H1 (cell line): ENCODE data around the gene FKBP8. TPM values are rescaled to one million over a fixed set of nuclear protein-coding genes. Genes with fewer than 3 reads are reported as not detected.

ENCODE experiments used
- CTCF ChIA-PET: fragments of 300-600 bp; sonication (Branson Sonifier 250); formaldehyde crosslinking; loops from one replicate; lab custom pipeline; 2021; ENCODE audit not compliant: partially characterized antibody; lab: Charles Lee
- POLR2A ChIA-PET: fragments of 300-600 bp; sonication (Branson Sonifier 250); formaldehyde crosslinking; loops from one replicate; lab custom pipeline; 2021; ENCODE audit warnings: inconsistent platforms; ENCODE audit not compliant: partially characterized antibody; lab: Charles Lee
- DNase-seq, 2 experiments: peaks; one replicate each; pipeline versions ENCODE4 v3.0.0 to v3.0.0-alpha.2; 2010 to 2022; ENCODE audit warnings: low spot score in 2 of 2, low read depth in 1 of 2, mixed read lengths in 1 of 2
- FAIRE-seq: peaks from 2 replicates; lab custom pipeline; 2011; peaks lifted over from hg19 to GRCh38; lab: Jason Lieb, UNC
- H2AFZ ChIP-seq: 2 replicates; pipeline ENCODE4 v1.8.1; 2012; ENCODE audit warnings: low read length, inconsistent platforms
- H2AK5ac ChIP-seq: 2 replicates; pipeline ENCODE4 v1.6.1; 2013; ENCODE audit warnings: low read depth, low read length
- H2BK120ac ChIP-seq: replicated peaks from 2 replicates; pipeline ENCODE3; 2013; ENCODE audit warnings: low read depth, low read length, inconsistent platforms
- H2BK12ac ChIP-seq: 2 replicates; pipeline ENCODE4 v1.6.1; 2013; ENCODE audit warnings: low read depth, low read length
- H2BK15ac ChIP-seq: 2 replicates; pipeline ENCODE4 v1.6.1; 2013; ENCODE audit warnings: low read length
- H2BK20ac ChIP-seq: 2 replicates; pipeline ENCODE4 v1.6.1; 2013; ENCODE audit warnings: low read length
- H2BK5ac ChIP-seq: 2 replicates; pipeline ENCODE4 v1.6.1; 2013; ENCODE audit warnings: low read depth, low read length
- H3K14ac ChIP-seq: 2 replicates; pipeline ENCODE4 v1.6.1; 2013; ENCODE audit warnings: inconsistent platforms; ENCODE audit not compliant: insufficient read length
- H3K18ac ChIP-seq: 2 replicates; pipeline ENCODE4 v1.6.1; 2013; ENCODE audit warnings: low read length; ENCODE audit errors: extremely low read depth
- H3K23ac ChIP-seq: 2 replicates; pipeline ENCODE4 v1.6.1; 2013; ENCODE audit warnings: inconsistent platforms; ENCODE audit not compliant: insufficient read length
- H3K23me2 ChIP-seq: 2 replicates; pipeline ENCODE4 v1.6.1; 2013; ENCODE audit warnings: low read depth, low read length
- H3K27ac ChIP-seq: 2 replicates; pipeline ENCODE4 v1.6.1; 2011; ENCODE audit warnings: low read depth, low read length, inconsistent platforms
- H3K27me3 ChIP-seq, 4 experiments: replicated peaks in 1 of 4; 1 replicate in 1 of 4; 2 replicates in 3 of 4; pipeline versions ENCODE4 v1.6.1 to v1.8.1; 2011 to 2013; ENCODE audit warnings: low read length in 3 of 4, mild to moderate bottlenecking in 3 of 4, inconsistent platforms in 2 of 4, mixed read lengths in 2 of 4, moderate library complexity in 1 of 4; ENCODE audit not compliant: control insufficient read depth in 3 of 4, insufficient read depth in 3 of 4; ENCODE audit errors: extremely low read depth in 1 of 4
- H3K36me3 ChIP-seq, 4 experiments: 2 replicates each; pipeline versions ENCODE4 v1.6.1 to v1.8.1; 2011 to 2013; ENCODE audit warnings: mild to moderate bottlenecking in 4 of 4, low read length in 3 of 4, moderate library complexity in 2 of 4, control low read depth in 1 of 4, inconsistent platforms in 1 of 4; ENCODE audit not compliant: insufficient read depth in 4 of 4, control insufficient read depth in 2 of 4
- H3K4ac ChIP-seq: replicated peaks from 2 replicates; pipeline ENCODE3; 2013; ENCODE audit warnings: low read length, low read depth, mixed read lengths, inconsistent platforms; ENCODE audit not compliant: insufficient read length
- H3K4me1 ChIP-seq, 4 experiments: replicated peaks in 1 of 4; 1 replicate in 1 of 4; 2 replicates in 3 of 4; pipeline versions ENCODE4 v1.6.1 to v1.8.1; 2011 to 2013; ENCODE audit warnings: low read length in 3 of 4, inconsistent platforms in 2 of 4, mixed read lengths in 1 of 4; ENCODE audit not compliant: insufficient read depth in 4 of 4, control insufficient read depth in 3 of 4
- H3K4me2 ChIP-seq, 2 experiments: 2 replicates each; pipeline versions ENCODE4 v1.6.1 to v1.8.1; 2011 to 2013; ENCODE audit warnings: low read depth in 2 of 2, low read length in 2 of 2, control low read depth in 1 of 2, inconsistent platforms in 1 of 2, mild to moderate bottlenecking in 1 of 2; ENCODE audit not compliant: insufficient read depth in 1 of 2
- H3K4me3 ChIP-seq, 4 experiments: fragments of 200-600, 300-600 bp in 1 of 4; sonication (generic), shearing (Covaris generic), sonication (Bioruptor Twin) in 1 of 4; 2 replicates each; pipeline versions ENCODE4 v1.5.1 to v1.8.1; 2011 to 2016; ENCODE audit warnings: low read length in 4 of 4, low read depth in 3 of 4, control low read depth in 2 of 4, inconsistent platforms in 2 of 4, mild to moderate bottlenecking in 2 of 4, mixed read lengths in 1 of 4, moderate library complexity in 1 of 4; ENCODE audit not compliant: insufficient read depth in 2 of 4; ENCODE audit errors: extremely low read depth in 1 of 4
- H3K56ac ChIP-seq: replicated peaks from 2 replicates; pipeline ENCODE3; 2013; ENCODE audit warnings: low read depth, mild to moderate bottlenecking, mixed read lengths, low read length, inconsistent platforms; ENCODE audit not compliant: insufficient read length
- H3K79me1 ChIP-seq: 2 replicates; pipeline ENCODE4 v1.6.1; 2013; ENCODE audit warnings: low read depth, low read length, control low read depth
- H3K79me2 ChIP-seq, 2 experiments: 2 replicates each; pipeline versions ENCODE4 v1.6.1 to v1.8.1; 2012 to 2013; ENCODE audit warnings: low read length in 2 of 2, mild to moderate bottlenecking in 2 of 2, inconsistent platforms in 1 of 2; ENCODE audit not compliant: insufficient read depth in 2 of 2, control insufficient read depth in 1 of 2
- H3K9ac ChIP-seq, 4 experiments: replicated peaks in 1 of 4; 1 replicate in 1 of 4; 2 replicates in 3 of 4; pipeline versions ENCODE4 v1.6.1 to v1.8.1; 2011 to 2013; ENCODE audit warnings: low read depth in 3 of 4, low read length in 3 of 4, control low read depth in 2 of 4, mild to moderate bottlenecking in 2 of 4, moderate library complexity in 2 of 4, inconsistent platforms in 1 of 4; ENCODE audit errors: extremely low read depth in 1 of 4
- H3K9me3 ChIP-seq, 2 experiments: 2 replicates each; pipeline versions ENCODE4 v1.6.1 to v1.8.1; 2012 to 2013; ENCODE audit warnings: mild to moderate bottlenecking in 2 of 2, moderate library complexity in 2 of 2, control low read depth in 1 of 2, inconsistent platforms in 1 of 2, low read depth in 1 of 2, low read length in 1 of 2, mixed read lengths in 1 of 2; ENCODE audit not compliant: insufficient read depth in 2 of 2
- H4K20me1 ChIP-seq, 2 experiments: replicated peaks in 1 of 2; 2 replicates each; pipeline versions ENCODE3 to v1.8.1; 2011 to 2013; ENCODE audit warnings: inconsistent platforms in 2 of 2, low read length in 2 of 2, mild to moderate bottlenecking in 1 of 2; ENCODE audit not compliant: insufficient read depth in 2 of 2, control insufficient read depth in 1 of 2
- H4K5ac ChIP-seq: 2 replicates; pipeline ENCODE4 v1.6.1; 2013; ENCODE audit warnings: low read length, low read depth, mixed read lengths, inconsistent platforms; ENCODE audit not compliant: insufficient read length
- H4K8ac ChIP-seq: 2 replicates; pipeline ENCODE4 v1.8.0; 2013; ENCODE audit warnings: mild to moderate bottlenecking, moderate library complexity, low read length, inconsistent platforms; ENCODE audit not compliant: insufficient read depth; ENCODE audit errors: extremely low read depth
- H4K91ac ChIP-seq: replicated peaks from 2 replicates; pipeline ENCODE3; 2013; ENCODE audit warnings: low read length, mixed read lengths, inconsistent platforms; ENCODE audit not compliant: insufficient read length
- CEBPB ChIP-seq: IDR thresholded peaks from 2 replicates; pipeline ENCODE4 v1.6.1; 2012; ENCODE audit warnings: low read depth, low read length
- HDAC6 ChIP-seq: IDR thresholded peaks from one replicate; pipeline ENCODE4 v1.7.1; 2012; ENCODE audit warnings: low read depth, mild to moderate bottlenecking, inconsistent platforms, low read length, moderate library complexity
- KDM4A ChIP-seq: IDR thresholded peaks from one replicate; pipeline ENCODE4 v1.7.1; 2012; ENCODE audit warnings: low read depth, mild to moderate bottlenecking, moderate library complexity, low read length, inconsistent platforms; ENCODE audit not compliant: severe bottlenecking
- KDM5A ChIP-seq: fragments of 200-600 bp; IDR thresholded peaks from 2 replicates; pipeline ENCODE4 v1.7.1; 2012; ENCODE audit warnings: mild to moderate bottlenecking, low read length, inconsistent platforms, mixed read lengths
- NANOG ChIP-seq: IDR thresholded peaks from 2 replicates; pipeline ENCODE4 v1.6.1; 2011; ENCODE audit warnings: low read length, low read depth, mild to moderate bottlenecking, inconsistent platforms; ENCODE audit not compliant: insufficient read depth, poor library complexity, severe bottlenecking
- PHF8 ChIP-seq: fragments of 200-600 bp; sonication (generic); conservative IDR thresholded peaks from 2 replicates; pipeline ENCODE4 v1.7.1; 2012; ENCODE audit warnings: low read depth, mild to moderate bottlenecking, inconsistent platforms, low read length, moderate library complexity
- POLR2AphosphoS5 ChIP-seq: IDR thresholded peaks from 2 replicates; pipeline ENCODE4 v1.6.1; 2011; ENCODE audit warnings: low read depth, low read length
- RXRA ChIP-seq: IDR thresholded peaks from 2 replicates; pipeline ENCODE4 v1.6.1; 2011; ENCODE audit warnings: low read depth, mild to moderate bottlenecking, low read length, moderate library complexity; ENCODE audit not compliant: insufficient read depth
- SP4 ChIP-seq: IDR thresholded peaks from 2 replicates; pipeline ENCODE4 v1.6.1; 2012; ENCODE audit warnings: low read length, inconsistent platforms
- TAF1 ChIP-seq: IDR thresholded peaks from 2 replicates; pipeline ENCODE4 v1.6.1; 2011; ENCODE audit warnings: mild to moderate bottlenecking, low read depth, low read length
- TAF7 ChIP-seq: optimal IDR thresholded peaks from 2 replicates; pipeline ENCODE3; 2011; ENCODE audit warnings: low read depth, mild to moderate bottlenecking, inconsistent platforms, low read length, moderate library complexity, borderline replicate concordance
- YY1 ChIP-seq: IDR thresholded peaks from 2 replicates; pipeline ENCODE4 v1.6.1; 2011; ENCODE audit warnings: low read depth, mild to moderate bottlenecking, low read length
- WGBS, 2 experiments: shearing (Covaris generic) in 1 of 2; methylation state at CpG; one replicate each; pipeline versions ENCODE4 v1.1.6 to v1.1.7; 2013 to 2015; ENCODE audit warnings: low lambda C conversion rate in 2 of 2, mixed read lengths in 2 of 2, inconsistent platforms in 1 of 2, low coverage in 1 of 2, missing lambda C conversion rate in 1 of 2; ENCODE audit not compliant: insufficient replicate concordance in 2 of 2, insufficient coverage in 1 of 2, insufficient read length in 1 of 2; ENCODE audit errors: extremely low coverage in 1 of 2, missing lambda C conversion rate in 1 of 2; 5-methylcytosine and 5-hydroxymethylcytosine counted together
- polyA plus RNA-seq, 7 experiments: library from polyadenylated mRNA; depleted of rRNA in 3 of 7; stranded (reverse) in 5 of 7; unstranded in 2 of 7; fragments of >200 nt in 5 of 7; fragments of 200-250 nt in 2 of 7; gene quantifications; 1 replicate in 5 of 7; 2 replicates in 1 of 7; 4 replicates in 1 of 7; pipeline versions ENCODE4 v1.2.1 to v1.2.3, GENCODE V29; 2011 to 2013; ENCODE audit warnings: missing spikeins in 2 of 7, mixed read lengths in 2 of 7
- total RNA-seq: library from RNA; stranded (reverse); fragmentation: NEBNext Ultra II Directional; extraction: Animal tissue kit (Norgen Biotek cat#: 25700); gene quantifications from 2 replicates; pipeline ENCODE4 v1.2.1, GENCODE V29; 2021
- TF ChIP-seq, protein P1 (sequence below): IDR thresholded peaks from 2 replicates; pipeline ENCODE4 v1.6.1; 2012; ENCODE audit warnings: inconsistent platforms

Gene FKBP8
- total and polyA plus RNA-seq, 2 of the 8 experiments (the other 6 are each of a cell fraction or from before 2014, with no cell fraction given), result 264 to 309 TPM

- H2AFZ ChIP-seq, result no peak within 1 kb of the TSS
- peak within 1 kb of the TSS; percentile 88 for H2BK5ac ChIP-seq
- peaks cover 1 to 7% of the 10 kb centered on the region in 2 experiments for H4K20me1 ChIP-seq
- no peaks in the 10 kb centered on the region for H3K36me3 ChIP-seq
- DNase-seq, result no peak
- H3K79me2 ChIP-seq, result peaks cover 0 to 33% of the 10 kb centered on the region in 2 experiments; a peak in 2 of 4 replicates
- H2BK20ac ChIP-seq, result no peak within 1 kb of the TSS
- H3K4ac ChIP-seq, result no peak within 1 kb of the TSS
- H4K91ac ChIP-seq, result peak within 1 kb of the TSS; percentile 80
- H3K56ac ChIP-seq, result peak within 1 kb of the TSS; percentile 73
- H3K27ac ChIP-seq, result peak within 1 kb of the TSS; percentile 76
- H3K4me2 ChIP-seq, result peak within 1 kb of the TSS; percentile 69 to 94
- no peak for FAIRE-seq
- 2% methylated on average over 29 of the region's 52 CpGs; no CpG with 5 or more reads in 1 of the 2 experiments for WGBS, 2 experiments
- peak within 1 kb of the TSS; percentile 94 for H4K8ac ChIP-seq
- CTCF ChIA-PET, result interaction anchor here (0.6 to 32.9 kb wide), 11 partner anchors 10 to 971 kb away, joined by 3 to 458 read pairs (median 7); no protein-coding TSS in a partner anchor
- no peak within 1 kb of the TSS for H3K14ac ChIP-seq
- no peak within 1 kb of the TSS for H3K23ac ChIP-seq
- H3K4me1 ChIP-seq, result peaks cover 0 to 3% (median under 1%) of the 10 kb centered on the region in 4 experiments; a peak in 4 of 7 replicates
- peak within 1 kb of the TSS; percentile 64 for H2BK120ac ChIP-seq
- peak within 1 kb of the TSS; percentile 84 for H2BK12ac ChIP-seq
- H3K23me2 ChIP-seq, result peaks cover 10% of the 10 kb centered on the region; the same call in 1 of the 2 replicates
- no peak within 1 kb of the TSS for H4K5ac ChIP-seq
- H3K18ac ChIP-seq, result peak within 1 kb of the TSS; percentile 90
- peaks cover 7% of the 10 kb centered on the region for H3K79me1 ChIP-seq
- no peak within 1 kb of the TSS for H2AK5ac ChIP-seq
- H3K9ac ChIP-seq, result peak within 1 kb of the TSS; percentile 87 to 91 (median 88)
- H2BK15ac ChIP-seq, result 0 out of 2 replicates have a peak within 1 kb of the TSS, but pooled peaks have one; percentile 97
- POLR2A ChIA-PET, result interaction anchor here (0.7 to 4.0 kb wide), 14 partner anchors 9 to 240 kb away, joined by 3 to 19 read pairs (median 4); partner anchors contain the start of genes JUND, REX1BD and UBA52
- no peaks in the 10 kb centered on the region for H3K9me3 ChIP-seq
- peak within 1 kb of the TSS; percentile 88 to 98 (median 89) for H3K4me3 ChIP-seq
- H3K27me3 ChIP-seq, result no peaks in the 10 kb centered on the region; a peak in 1 of 7 replicates
- TF ChIP-seq TAF7 (no peak), SP4 (no peak), RXRA (no peak), KDM5A (peak; percentile 68), PHF8 (peak; percentile 96), POLR2AphosphoS5 (peak; percentile 86), HDAC6 (no peak), KDM4A (peak; percentile 36), YY1 (peak; percentile 94), NANOG (no peak), TAF1 (peak; percentile 76), CEBPB (no peak)
- TF ChIP-seq, protein P1, sequence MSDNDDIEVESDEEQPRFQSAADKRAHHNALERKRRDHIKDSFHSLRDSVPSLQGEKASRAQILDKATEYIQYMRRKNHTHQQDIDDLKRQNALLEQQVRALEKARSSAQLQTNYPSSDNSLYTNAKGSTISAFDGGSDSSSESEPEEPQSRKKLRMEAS, result peak; percentile 7; the same call in 1 of the 2 replicates
Observed at GRCh38 chr19:18521692-18522123, 21.7 kb downstream of the FKBP8 start, which contains the start of gene ELL. TSS of gene ELL (minus strand) at chr19:18522070. CDS start at chr19:18522055, 15 bp downstream.
